Measurements from ENCODE around the gene ABO. TPM values are rescaled to one million over a fixed set of nuclear protein-coding genes. Genes with fewer than 3 reads are reported as not detected.

The ABO gene
- total RNA-seq, 1 experiment from 2014 or later, result 0.15 TPM

GRCh38 chr9:133304477-133305377 lies 29.7 kb upstream of the ABO start:
- CTCF ChIA-PET, result interaction anchor here (2.0 kb wide), 1 partner anchor 119 kb away, joined by 12 read pairs; no protein-coding TSS in a partner anchor

More at GRCh38 chr9:133304477-133305377, 29.7 kb upstream of the ABO start:
- Mint-ChIP-seq H3K4me1 (no peaks in the 10 kb centered on the region), H3K27ac (no peak overlapping the region), H3K27me3 (ENCODE audit: low read depth) (peaks cover 15% of the 10 kb centered on the region), H3K36me3 (peaks cover 6% of the 10 kb centered on the region), H3K9me3 (peaks cover 12% of the 10 kb centered on the region), H3K4me3 (no peak overlapping the region)
- DNase-seq (ENCODE audit: low spot score) (no peak), ATAC-seq (no peak)
- POLR2A ChIA-PET, result no interaction called here
- TF ChIP-seq ZMAT4 (CRISPR knock-in tag; IDR thresholded peaks at IDR 0.05) (no peak), JAZF1 (CRISPR knock-in tag; IDR thresholded peaks at IDR 0.05) (no peak), PREB (CRISPR knock-in tag; IDR thresholded peaks at IDR 0.05; ENCODE audit: borderline replicate concordance) (no peak), PRRX2 (CRISPR knock-in tag; IDR thresholded peaks at IDR 0.05) (no peak), ARID4B (CRISPR knock-in tag; IDR thresholded peaks at IDR 0.05; ENCODE audit: borderline replicate concordance) (no peak), ZNF317 (CRISPR knock-in tag; IDR thresholded peaks at IDR 0.05; ENCODE audit: borderline replicate concordance, low read depth) (no peak), ESRRA (CRISPR knock-in tag; IDR thresholded peaks at IDR 0.05; ENCODE audit: borderline replicate concordance) (no peak), ZNF138 (CRISPR knock-in tag; conservative IDR thresholded peaks at IDR 0.05) (no peak), E2F1 (CRISPR knock-in tag; IDR thresholded peaks at IDR 0.05) (no peak), SP1 (CRISPR knock-in tag; conservative IDR thresholded peaks at IDR 0.05) (no peak), TP53 (CRISPR knock-in tag; IDR thresholded peaks at IDR 0.05) (no peak), FOXK1 (CRISPR knock-in tag; IDR thresholded peaks at IDR 0.05) (no peak), ZNF512 (CRISPR knock-in tag; IDR thresholded peaks at IDR 0.05; ENCODE audit: borderline replicate concordance) (no peak), ATF2 (CRISPR knock-in tag; IDR thresholded peaks at IDR 0.05; ENCODE audit: borderline replicate concordance, low read depth) (no peak), RORB (CRISPR knock-in tag; IDR thresholded peaks at IDR 0.05) (no peak)

Data from WTC11 (cell line).